Adrenal gland (tissue), 12 donors: ENCODE measurements around the gene MAN1B1. TPM values are rescaled to one million over a fixed set of nuclear protein-coding genes. Genes with fewer than 3 reads are reported as not detected.

ENCODE experiments used
- DNase-seq, 7 donors: peaks; one replicate each; pipeline ENCODE4 v3.0.0-alpha.2; 2019 to 2020
- H3K27ac ChIP-seq, 5 donors: fragments of 200-600 bp; sonication (generic) in 4 of 5; 1 replicate in 3 of 5; 2 replicates in 2 of 5; pipeline versions ENCODE4 v1.5.1 to v1.8.0; 2016 to 2020; ENCODE audit warnings: mild to moderate bottlenecking in 1 of 5
- H3K27me3 ChIP-seq: fragments of 200-600 bp; 2 replicates; pipeline ENCODE4 v1.8.0; 2021
- H3K36me3 ChIP-seq, 2 donors: fragments of 200-600 bp; replicated peaks in 1 of 2; 1 replicate in 1 of 2; 2 replicates in 1 of 2; pipeline versions ENCODE4 v1.5.1 to v1.8.0; 2018 to 2022
- H3K4me1 ChIP-seq, 2 donors: fragments of 200-600 bp; replicated peaks in 1 of 2; 1 replicate in 1 of 2; 2 replicates in 1 of 2; pipeline versions ENCODE4 v1.5.1 to v1.8.0; 2018 to 2021
- H3K4me3 ChIP-seq, 4 donors: fragments of 200-600 bp; sonication (generic) in 3 of 4; one replicate each; pipeline ENCODE4 v1.5.1; 2016 to 2018
- H3K9me3 ChIP-seq, 3 donors: fragments of 200-600 bp; sonication (generic) in 1 of 3; replicated peaks in 1 of 3; 1 replicate in 2 of 3; 2 replicates in 1 of 3; pipeline versions ENCODE4 v1.5.1 to v1.8.0; 2016 to 2021
- CTCF ChIP-seq, 6 experiments: fragments of 450-650 bp in 4 of 6; fragments of 200-600 bp in 2 of 6; sonication (generic) in 1 of 6; IDR thresholded peaks; 1 replicate in 5 of 6; 2 replicates in 1 of 6; pipeline versions ENCODE4 v1.5.1 to v1.8.0; 2016 to 2021; ENCODE audit warnings: antibody characterized with exemption in 6 of 6, mild to moderate bottlenecking in 2 of 6, moderate library complexity in 1 of 6
- POLR2A ChIP-seq, 2 donors: fragments of 450-650 bp; IDR thresholded peaks; one replicate each; pipeline ENCODE4 v1.6.1; 2017; ENCODE audit warnings: antibody characterized with exemption in 2 of 2, mild to moderate bottlenecking in 2 of 2, moderate library complexity in 1 of 2
- WGBS, 4 donors: extraction: QIAGEN DNeasy Blood & Tissue Kit in 2 of 4; methylation state at CpG; one replicate each; pipeline versions ENCODE4 v1.1.5 to v1.1.7; 2013 to 2017; 5-methylcytosine and 5-hydroxymethylcytosine counted together
- intact Hi-C, 2 donors: fragments of 100-400 bp; cut with DNase I; formaldehyde crosslinking; loops; one replicate each; pipeline versions ENCODE4 v1.14.1 to v1.15.0; 2022 to 2023
- polyA plus RNA-seq, 3 donors: library from polyadenylated mRNA; stranded (reverse); fragments of 200-250 nt in 2 of 3; fragments of 350-450 nt in 1 of 3; fragmentation: Illumina TruSeq in 1 of 3; extraction: RNeasy Lipid Tissue Mini Kit (QIAGEN cat#74804) in 1 of 3; gene quantifications; one replicate each; pipeline ENCODE4 v1.2.3, GENCODE V29; 2013 to 2014
- total RNA-seq, 9 donors: library from RNA; depleted of rRNA in 4 of 9; stranded (reverse); fragments of >200 nt in 4 of 9; fragments of 120-200 nt in 1 of 9; fragmentation: NEBNext Ultra II Directional in 1 of 9; extraction: Animal tissue kit (Norgen Biotek cat#: 25700) in 1 of 9; gene quantifications; one replicate each; pipeline versions ENCODE4 v1.1.0 to v1.2.4, GENCODE V29; 2013 to 2023
- donor health status: healthy with polysubstance abuse.
- donor health status: Bipolar disorder and iron deficiency.
- donor health status: DM: yes; HTN: yes; CAD: no.
- donor health status: DM: no; HTN: no; CAD: no.
- donor health status: DM: no; HTN: no; CAD: no.
- donor health status: DM: yes; HTN: yes; CAD: no.

The MAN1B1 gene
- total and polyA plus RNA-seq, 12 donors, result 44.4 to 138 (median 67.9) TPM

- Histone ChIP-seq H3K27me3 (peaks cover 12% of the 10 kb centered on the region), H3K4me1 (peaks cover 0 to 8% of the 10 kb centered on the region in 2 donors), H3K4me3 (no peak overlapping the region), H3K36me3 (no peaks in the 10 kb centered on the region), H3K27ac (peak overlapping the region in 2 of 5 donors; percentile 55 to 61), H3K9me3 (no peaks in the 10 kb centered on the region)
- no peak for DNase-seq
- no peak for TF ChIP-seq POLR2A (IDR thresholded peaks at IDR 0.05)
- TF ChIP-seq CTCF (IDR thresholded peaks at IDR 0.05), result no peak
- intact Hi-C loops, result no loop called here
- 92 to 100% (median 97%) methylated on average over 2 of the region's 2 CpGs; no CpG with 5 or more reads in 1 of the 4 donors for WGBS, 4 donors
Measured at GRCh38 chr9:137071282-137071681, 15.5 kb upstream of the MAN1B1 start.

- H3K4me1 ChIP-seq, result peaks cover 6 to 20% of the 10 kb centered on the region in 2 donors
- 86 to 92% (median 90%) methylated on average over 8 of the region's 8 CpGs for WGBS, 4 donors
Measured at GRCh38 chr9:137073992-137074399, 12.8 kb upstream of the MAN1B1 start.

GRCh38 chr9:137074657-137075274 lies 12.0 kb upstream of the MAN1B1 start:
- no peak for TF ChIP-seq CTCF (IDR thresholded peaks at IDR 0.05)
- TF ChIP-seq POLR2A (IDR thresholded peaks at IDR 0.05), result no peak
- H3K36me3 ChIP-seq, result peaks cover 0 to 11% of the 10 kb centered on the region in 2 donors
- peaks cover 6 to 24% of the 10 kb centered on the region in 2 donors for H3K4me1 ChIP-seq
- no peak overlapping the region for H3K4me3 ChIP-seq
- WGBS, 4 donors, result 79 to 83% (median 79%) methylated on average over 11 to 12 of the region's 12 CpGs
- peaks cover under 1% of the 10 kb centered on the region for H3K27me3 ChIP-seq
- H3K27ac ChIP-seq, result no peak overlapping the region
- intact Hi-C loops, result no loop called here
- no peak for DNase-seq
- H3K9me3 ChIP-seq, result no peaks in the 10 kb centered on the region

More at GRCh38 chr9:137073992-137074399, 12.8 kb upstream of the MAN1B1 start:
- no peak for DNase-seq
- peaks cover 8% of the 10 kb centered on the region for H3K27me3 ChIP-seq
- TF ChIP-seq POLR2A (IDR thresholded peaks at IDR 0.05) (no peak), CTCF (IDR thresholded peaks at IDR 0.05) (no peak)
- no peaks in the 10 kb centered on the region for H3K9me3 ChIP-seq
- H3K4me3 ChIP-seq, result no peak overlapping the region
- H3K27ac ChIP-seq, result no peak overlapping the region
- H3K36me3 ChIP-seq, result peaks cover 0 to 3% of the 10 kb centered on the region in 2 donors
- intact Hi-C loops, result no loop called here

GRCh38 chr9:137075275-137075775 lies 11.5 kb upstream of the MAN1B1 start:
- DNase-seq, result no peak
- H3K9me3 ChIP-seq, result no peaks in the 10 kb centered on the region
- no peak for TF ChIP-seq POLR2A (IDR thresholded peaks at IDR 0.05)
- no peak for TF ChIP-seq CTCF (IDR thresholded peaks at IDR 0.05)
- H3K36me3 ChIP-seq, result peaks cover 0 to 16% of the 10 kb centered on the region in 2 donors
- H3K4me3 ChIP-seq, result no peak overlapping the region
- 75 to 78% (median 76%) methylated on average over 12 of the region's 12 CpGs for WGBS, 4 donors
- no peak overlapping the region for H3K27ac ChIP-seq
- H3K4me1 ChIP-seq, result peaks cover 6 to 24% of the 10 kb centered on the region in 2 donors
- intact Hi-C loops, result no loop called here
- no peaks in the 10 kb centered on the region for H3K27me3 ChIP-seq
